DOHH2 (cell line): ENCODE measurements around the gene P3H2.

Source experiments
- H3F3A ChIP-seq: fragments of 200-600 bp; sonication (generic), shearing (Covaris generic); 2 replicates; pipeline ENCODE4 v1.6.0; 2016; ENCODE audit warnings: antibody characterized with exemption, mild to moderate bottlenecking; ENCODE audit not compliant: control insufficient read depth, insufficient read depth
- H3K27ac ChIP-seq: fragments of 200-600 bp; sonication (generic); 2 replicates; pipeline ENCODE4 v1.5.1; 2014; ENCODE audit warnings: low read depth, mild to moderate bottlenecking, low read length, moderate library complexity
- H3K27me3 ChIP-seq: fragments of 200-600 bp; sonication (generic); 2 replicates; pipeline ENCODE4 v1.6.1; 2014; ENCODE audit warnings: mild to moderate bottlenecking, low read length, mixed read lengths; ENCODE audit not compliant: control insufficient read depth
- H3K36me3 ChIP-seq: fragments of 200-600 bp; sonication (generic); 2 replicates; pipeline ENCODE4 v1.6.1; 2014; ENCODE audit warnings: mild to moderate bottlenecking, low read length, moderate library complexity, mixed read lengths; ENCODE audit not compliant: control insufficient read depth
- H3K4me1 ChIP-seq: fragments of 200-600 bp; sonication (generic); 2 replicates; pipeline ENCODE4 v1.6.1; 2014; ENCODE audit warnings: mild to moderate bottlenecking, low read length, mixed read lengths; ENCODE audit not compliant: control insufficient read depth
- H3K4me2 ChIP-seq: fragments of 200-600 bp; sonication (generic); 2 replicates; pipeline ENCODE4 v1.6.0; 2014; ENCODE audit warnings: mild to moderate bottlenecking, low read length, moderate library complexity
- H3K4me3 ChIP-seq: fragments of 200-600 bp; sonication (generic); 2 replicates; pipeline ENCODE4 v1.5.1; 2014; ENCODE audit warnings: mild to moderate bottlenecking, low read length, mixed read lengths
- H3K79me2 ChIP-seq: fragments of 200-600 bp; sonication (generic); 2 replicates; pipeline ENCODE4 v1.6.1; 2014; ENCODE audit warnings: mild to moderate bottlenecking, low read length, mixed read lengths; ENCODE audit not compliant: control insufficient read depth
- H3K9me2 ChIP-seq: fragments of 200-600 bp; sonication (generic); replicated peaks from 2 replicates; pipeline ENCODE4 v1.6.1; 2014; ENCODE audit warnings: mild to moderate bottlenecking, low read length, mixed read lengths; ENCODE audit not compliant: control insufficient read depth
- H3K9me3 ChIP-seq: fragments of 200-600 bp; sonication (generic); 2 replicates; pipeline ENCODE4 v1.6.1; 2014; ENCODE audit warnings: antibody characterized with exemption, low read length, mixed read lengths; ENCODE audit not compliant: control insufficient read depth, insufficient read depth
- H4K20me1 ChIP-seq: fragments of 200-600 bp; sonication (generic); 2 replicates; pipeline ENCODE4 v1.6.0; 2014; ENCODE audit warnings: low read depth, mild to moderate bottlenecking, antibody characterized with exemption, low read length, moderate library complexity; ENCODE audit not compliant: control insufficient read depth, insufficient read depth
- EZH2phosphoT487 ChIP-seq: fragments of 200-600 bp; sonication (generic); IDR thresholded peaks from 2 replicates; pipeline ENCODE4 v1.6.1; 2017; ENCODE audit warnings: borderline replicate concordance, mild to moderate bottlenecking, antibody characterized with exemption, low read length, moderate library complexity, mixed read lengths
- TF ChIP-seq, protein P1 (sequence below): fragments of 200-600 bp; sonication (generic); IDR thresholded peaks from one replicate; pipeline ENCODE4 v1.5.1; 2014; ENCODE audit warnings: antibody characterized with exemption, mild to moderate bottlenecking, low read depth, low read length; ENCODE audit not compliant: poor library complexity, severe bottlenecking

P3H2 gene

DNA sequence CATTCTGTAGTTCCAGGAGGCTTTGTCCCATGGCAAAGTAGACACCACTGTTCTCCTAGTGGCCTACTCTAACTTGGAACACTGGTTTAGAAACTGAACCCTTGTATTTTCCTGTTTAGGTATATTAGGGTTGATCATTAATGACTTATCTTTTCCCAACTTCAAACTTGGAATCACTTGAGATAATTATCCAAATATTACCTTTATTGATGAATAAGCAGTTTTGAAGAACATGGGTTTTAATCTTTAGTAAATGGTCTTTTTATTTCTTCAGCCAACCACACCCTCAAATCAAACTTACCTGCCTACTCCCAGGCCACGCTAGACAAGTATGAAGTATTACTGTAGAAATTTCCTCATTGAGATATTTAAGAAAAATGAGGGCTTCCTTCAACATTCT lies 6.5 kb upstream of the P3H2 start:
- no peaks in the 10 kb centered on the region for H3K9me3 ChIP-seq

DNA sequence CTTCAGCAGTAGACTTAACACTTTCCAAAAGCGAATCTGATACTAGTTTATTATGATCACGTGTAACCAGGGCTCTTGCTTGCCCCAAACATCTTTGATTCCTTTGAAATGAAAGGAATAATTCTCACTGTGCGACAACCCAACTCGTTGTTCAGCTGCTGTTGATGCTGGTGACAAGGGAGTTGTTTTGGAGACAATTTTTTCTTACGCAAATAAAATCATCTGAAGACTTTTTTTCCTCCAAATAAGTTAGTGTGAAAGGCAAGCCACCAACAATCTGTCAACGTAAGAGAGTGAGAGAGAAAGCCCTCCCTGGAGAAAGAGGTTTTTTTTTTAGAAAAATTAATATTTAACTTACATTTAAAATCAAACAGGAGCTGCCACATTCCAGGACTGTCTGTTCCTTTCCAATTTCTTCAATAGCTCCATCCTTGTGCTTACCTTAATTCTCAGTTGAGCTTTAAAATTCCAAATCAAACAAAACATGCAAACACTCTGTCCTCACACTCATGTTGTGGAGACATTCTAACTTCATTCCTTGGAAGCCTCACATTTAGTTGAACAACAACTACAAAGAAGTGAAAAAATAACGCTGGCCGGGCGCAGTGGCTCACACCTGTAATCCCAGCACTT lies 4.9 kb upstream of the P3H2 start:
- no peak for TF ChIP-seq EZH2phosphoT487
- TF ChIP-seq, protein P1, sequence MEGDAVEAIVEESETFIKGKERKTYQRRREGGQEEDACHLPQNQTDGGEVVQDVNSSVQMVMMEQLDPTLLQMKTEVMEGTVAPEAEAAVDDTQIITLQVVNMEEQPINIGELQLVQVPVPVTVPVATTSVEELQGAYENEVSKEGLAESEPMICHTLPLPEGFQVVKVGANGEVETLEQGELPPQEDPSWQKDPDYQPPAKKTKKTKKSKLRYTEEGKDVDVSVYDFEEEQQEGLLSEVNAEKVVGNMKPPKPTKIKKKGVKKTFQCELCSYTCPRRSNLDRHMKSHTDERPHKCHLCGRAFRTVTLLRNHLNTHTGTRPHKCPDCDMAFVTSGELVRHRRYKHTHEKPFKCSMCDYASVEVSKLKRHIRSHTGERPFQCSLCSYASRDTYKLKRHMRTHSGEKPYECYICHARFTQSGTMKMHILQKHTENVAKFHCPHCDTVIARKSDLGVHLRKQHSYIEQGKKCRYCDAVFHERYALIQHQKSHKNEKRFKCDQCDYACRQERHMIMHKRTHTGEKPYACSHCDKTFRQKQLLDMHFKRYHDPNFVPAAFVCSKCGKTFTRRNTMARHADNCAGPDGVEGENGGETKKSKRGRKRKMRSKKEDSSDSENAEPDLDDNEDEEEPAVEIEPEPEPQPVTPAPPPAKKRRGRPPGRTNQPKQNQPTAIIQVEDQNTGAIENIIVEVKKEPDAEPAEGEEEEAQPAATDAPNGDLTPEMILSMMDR, result no peak
- Histone ChIP-seq H3K36me3 (no peaks in the 10 kb centered on the region), H3K9me3 (no peaks in the 10 kb centered on the region), H3F3A (no peaks in the 10 kb centered on the region), H3K9me2 (no peaks in the 10 kb centered on the region), H3K27me3 (no peaks in the 10 kb centered on the region), H3K4me1 (no peaks in the 10 kb centered on the region), H3K79me2 (no peaks in the 10 kb centered on the region), H3K27ac (no peak overlapping the region), H3K4me2 (no peak overlapping the region), H3K4me3 (no peak overlapping the region), H4K20me1 (no peaks in the 10 kb centered on the region)

More for the DNA sequence above, 6.5 kb upstream of the P3H2 start:
- H3K9me2 ChIP-seq, result no peaks in the 10 kb centered on the region
- TF ChIP-seq, protein P1, result no peak
- TF ChIP-seq EZH2phosphoT487, result no peak
- H3K4me3 ChIP-seq, result no peak overlapping the region
- H3K36me3 ChIP-seq, result no peaks in the 10 kb centered on the region
- no peak overlapping the region for H3K27ac ChIP-seq
- H3K4me1 ChIP-seq, result no peaks in the 10 kb centered on the region
- H3K79me2 ChIP-seq, result no peaks in the 10 kb centered on the region
- no peaks in the 10 kb centered on the region for H3F3A ChIP-seq
- H4K20me1 ChIP-seq, result no peaks in the 10 kb centered on the region
- H3K4me2 ChIP-seq, result no peak overlapping the region
- H3K27me3 ChIP-seq, result no peaks in the 10 kb centered on the region

DNA sequence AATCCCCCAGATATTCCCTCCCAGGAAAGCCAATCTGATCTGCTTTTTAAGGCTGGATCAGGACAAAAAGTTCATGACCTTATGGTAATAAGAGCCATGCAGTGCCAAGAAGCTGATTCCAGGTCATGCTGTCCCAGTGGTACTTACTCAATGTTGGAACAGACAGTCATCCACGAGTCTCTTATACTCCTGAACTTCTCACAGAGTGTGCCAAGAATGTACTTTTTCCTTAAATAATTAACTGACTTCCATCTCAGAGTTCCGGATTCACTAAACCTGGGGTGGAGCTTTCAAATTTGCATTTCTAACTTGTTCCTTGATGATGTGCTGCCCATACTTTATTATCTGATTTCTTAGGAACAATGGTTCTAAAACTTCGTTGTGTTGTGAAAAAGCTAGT lies 3.4 kb upstream of the P3H2 start:
- no peak overlapping the region for H3K27ac ChIP-seq
- H3K4me3 ChIP-seq, result no peak overlapping the region
- no peak for TF ChIP-seq EZH2phosphoT487
- TF ChIP-seq, protein P1, result no peak
- H3K4me1 ChIP-seq, result no peaks in the 10 kb centered on the region
- no peaks in the 10 kb centered on the region for H3K79me2 ChIP-seq
- H3K4me2 ChIP-seq, result no peak overlapping the region
- H3K9me3 ChIP-seq, result no peaks in the 10 kb centered on the region
- H3K27me3 ChIP-seq, result no peaks in the 10 kb centered on the region
- no peaks in the 10 kb centered on the region for H3K36me3 ChIP-seq
- H4K20me1 ChIP-seq, result no peaks in the 10 kb centered on the region
- H3K9me2 ChIP-seq, result no peaks in the 10 kb centered on the region
- no peaks in the 10 kb centered on the region for H3F3A ChIP-seq
